Measurements from ENCODE around the gene FAM72D. TPM values are rescaled to one million over a fixed set of nuclear protein-coding genes. Genes with fewer than 3 reads are reported as not detected.
"Not testable (repeated sequence)": the region's sequence is repeated elsewhere in the genome, so short reads cannot be mapped to it uniquely, and the experiment has no call there.

FAM72D gene
- total RNA-seq, 1 experiment from 2014 or later = 8.3 TPM

- H3F3A ChIP-seq (ENCODE audit: insufficient read depth, low read depth); H3K27ac ChIP-seq; H3K4me2 ChIP-seq; H3K9me2 ChIP-seq (ENCODE audit: insufficient read depth); H3K4me3 ChIP-seq; POLR2A ChIA-PET (ENCODE audit: unreplicated experiment); intact Hi-C loops (cut with micrococcal nuclease; ENCODE audit: unreplicated experiment); H3K9me3 ChIP-seq (ENCODE audit: insufficient read depth, low read depth); H3K4me1 ChIP-seq (replicated peaks; ENCODE audit: insufficient read depth); DNase-seq; CTCF ChIA-PET; H3K79me2 ChIP-seq (ENCODE audit: low read depth); H4K20me1 ChIP-seq (ENCODE audit: insufficient read depth); H3K36me3 ChIP-seq (ENCODE audit: low read depth); H3K27me3 ChIP-seq (ENCODE audit: insufficient read depth, low read depth); H2AFZ ChIP-seq; BruUV-seq (replicated peaks): not testable (repeated sequence)
Measured at GRCh38 chr1:145119842-145120241, 24.1 kb downstream of the FAM72D start.

GRCh38 chr1:145122344-145123061, 26.7 kb downstream of the FAM72D start:
- DNase-seq; H3F3A ChIP-seq (ENCODE audit: insufficient read depth, low read depth); H2AFZ ChIP-seq; H3K36me3 ChIP-seq (ENCODE audit: low read depth); H3K4me3 ChIP-seq; H3K27ac ChIP-seq; H4K20me1 ChIP-seq (ENCODE audit: insufficient read depth); H3K9me2 ChIP-seq (ENCODE audit: insufficient read depth); intact Hi-C loops (cut with micrococcal nuclease; ENCODE audit: unreplicated experiment); BruUV-seq (replicated peaks); H3K9me3 ChIP-seq (ENCODE audit: insufficient read depth, low read depth); H3K27me3 ChIP-seq (ENCODE audit: insufficient read depth, low read depth); POLR2A ChIA-PET (ENCODE audit: unreplicated experiment); H3K4me2 ChIP-seq; CTCF ChIA-PET; H3K4me1 ChIP-seq (replicated peaks; ENCODE audit: insufficient read depth); H3K79me2 ChIP-seq (ENCODE audit: low read depth): not testable (repeated sequence)

- H3F3A ChIP-seq (ENCODE audit: insufficient read depth, low read depth); H3K4me2 ChIP-seq; POLR2A ChIA-PET (ENCODE audit: unreplicated experiment); intact Hi-C loops (cut with micrococcal nuclease; ENCODE audit: unreplicated experiment); H3K4me3 ChIP-seq; H3K36me3 ChIP-seq (ENCODE audit: low read depth); H3K27ac ChIP-seq; H3K27me3 ChIP-seq (ENCODE audit: insufficient read depth, low read depth); H3K4me1 ChIP-seq (replicated peaks; ENCODE audit: insufficient read depth); BruUV-seq (replicated peaks); CTCF ChIA-PET; H3K79me2 ChIP-seq (ENCODE audit: low read depth); H3K9me2 ChIP-seq (ENCODE audit: insufficient read depth); DNase-seq; H4K20me1 ChIP-seq (ENCODE audit: insufficient read depth); H2AFZ ChIP-seq; H3K9me3 ChIP-seq (ENCODE audit: insufficient read depth, low read depth): not testable (repeated sequence)
Measured at GRCh38 chr1:145123062-145123395, 27.3 kb downstream of the FAM72D start.

DNA sequence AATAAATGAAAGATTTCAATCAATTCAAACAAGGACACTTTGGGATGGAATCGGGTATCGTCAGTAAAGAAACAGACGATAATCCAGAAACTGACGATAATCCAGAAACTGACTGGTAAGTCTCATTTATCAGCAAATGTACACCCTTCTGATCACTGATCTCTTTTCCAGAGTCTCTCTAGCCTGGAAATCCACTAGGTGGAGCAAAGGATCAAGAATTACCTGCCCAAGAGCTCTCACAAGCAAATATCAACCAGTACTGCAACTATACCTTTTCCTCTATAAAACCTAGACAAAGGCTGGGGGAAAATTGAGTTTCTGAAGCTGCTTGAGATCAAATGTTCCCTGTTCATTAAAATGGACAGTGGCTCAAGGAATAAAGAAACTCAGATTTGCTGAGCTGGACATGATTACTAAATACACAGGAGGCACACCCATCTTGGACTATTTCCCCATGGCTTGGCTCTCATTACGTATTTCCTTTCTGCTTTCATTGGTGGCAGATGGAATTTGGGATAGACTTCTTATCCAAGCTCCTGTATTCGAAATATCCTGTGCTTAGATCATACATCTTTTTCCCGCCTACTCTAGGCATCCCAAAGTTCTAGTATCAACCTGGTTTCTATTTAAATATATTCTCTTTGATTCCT, 28.3 kb downstream of the FAM72D start:
- H2AFZ ChIP-seq; H4K20me1 ChIP-seq (ENCODE audit: insufficient read depth); H3K4me3 ChIP-seq; H3K27me3 ChIP-seq (ENCODE audit: insufficient read depth, low read depth); CTCF ChIA-PET; H3K9me3 ChIP-seq (ENCODE audit: insufficient read depth, low read depth); H3K4me2 ChIP-seq; H3K9me2 ChIP-seq (ENCODE audit: insufficient read depth); intact Hi-C loops (cut with micrococcal nuclease; ENCODE audit: unreplicated experiment); H3K27ac ChIP-seq; H3K36me3 ChIP-seq (ENCODE audit: low read depth); H3F3A ChIP-seq (ENCODE audit: insufficient read depth, low read depth); H3K4me1 ChIP-seq (replicated peaks; ENCODE audit: insufficient read depth); POLR2A ChIA-PET (ENCODE audit: unreplicated experiment); DNase-seq; H3K79me2 ChIP-seq (ENCODE audit: low read depth); BruUV-seq (replicated peaks): not testable (repeated sequence)

GRCh38 chr1:145125112-145125511, 29.3 kb downstream of the FAM72D start:
- H2AFZ ChIP-seq = not testable (repeated sequence)

GRCh38 chr1:145127144-145127543, 31.4 kb downstream of the FAM72D start:
- H3K27me3 ChIP-seq (ENCODE audit: insufficient read depth, low read depth); H3K4me2 ChIP-seq; intact Hi-C loops (cut with micrococcal nuclease; ENCODE audit: unreplicated experiment); H3K27ac ChIP-seq; CTCF ChIA-PET; H3K4me3 ChIP-seq; POLR2A ChIA-PET (ENCODE audit: unreplicated experiment); DNase-seq; H3K9me2 ChIP-seq (ENCODE audit: insufficient read depth); H3K4me1 ChIP-seq (replicated peaks; ENCODE audit: insufficient read depth); H3K9me3 ChIP-seq (ENCODE audit: insufficient read depth, low read depth); H2AFZ ChIP-seq; H4K20me1 ChIP-seq (ENCODE audit: insufficient read depth); H3K79me2 ChIP-seq (ENCODE audit: low read depth); BruUV-seq (replicated peaks); H3K36me3 ChIP-seq (ENCODE audit: low read depth); H3F3A ChIP-seq (ENCODE audit: insufficient read depth, low read depth): not testable (repeated sequence)

More at GRCh38 chr1:145125112-145125511, 29.3 kb downstream of the FAM72D start:
- H3K9me2 ChIP-seq (ENCODE audit: insufficient read depth); BruUV-seq (replicated peaks); H3K9me3 ChIP-seq (ENCODE audit: insufficient read depth, low read depth); H3K27ac ChIP-seq; intact Hi-C loops (cut with micrococcal nuclease; ENCODE audit: unreplicated experiment); CTCF ChIA-PET; H3K79me2 ChIP-seq (ENCODE audit: low read depth); POLR2A ChIA-PET (ENCODE audit: unreplicated experiment); H3K4me1 ChIP-seq (replicated peaks; ENCODE audit: insufficient read depth); H3F3A ChIP-seq (ENCODE audit: insufficient read depth, low read depth); DNase-seq; H3K36me3 ChIP-seq (ENCODE audit: low read depth); H3K4me2 ChIP-seq; H3K4me3 ChIP-seq; H3K27me3 ChIP-seq (ENCODE audit: insufficient read depth, low read depth); H4K20me1 ChIP-seq (ENCODE audit: insufficient read depth): not testable (repeated sequence)

GRCh38 chr1:145128697-145129469, 33.1 kb downstream of the FAM72D start:
- DNase-seq = peak in 1 of 2 experiments; percentile 5
- CTCF ChIA-PET; H3K4me3 ChIP-seq; H3K9me3 ChIP-seq (ENCODE audit: insufficient read depth, low read depth); intact Hi-C loops (cut with micrococcal nuclease; ENCODE audit: unreplicated experiment); H3K27ac ChIP-seq; POLR2A ChIA-PET (ENCODE audit: unreplicated experiment); H3K9me2 ChIP-seq (ENCODE audit: insufficient read depth); H3F3A ChIP-seq (ENCODE audit: insufficient read depth, low read depth); H4K20me1 ChIP-seq (ENCODE audit: insufficient read depth); H2AFZ ChIP-seq; H3K36me3 ChIP-seq (ENCODE audit: low read depth); H3K27me3 ChIP-seq (ENCODE audit: insufficient read depth, low read depth); H3K4me2 ChIP-seq; H3K4me1 ChIP-seq (replicated peaks; ENCODE audit: insufficient read depth); BruUV-seq (replicated peaks); H3K79me2 ChIP-seq (ENCODE audit: low read depth): not testable (repeated sequence)
